HG03175 (cell line): Measurements from ENCODE around the gene DIPK1B.
"Not testable (repeated sequence)": the region's sequence is repeated elsewhere in the genome, so short reads cannot be mapped to it uniquely, and the experiment has no call there.

Experiments
- ATAC-seq: cut with Tn5 transposase; IDR thresholded peaks from one replicate; pipeline ENCODE4 v1.9.1; 2021; ENCODE audit warnings: mild to moderate bottlenecking, moderate library complexity; ENCODE audit not compliant: unreplicated experiment

DIPK1B gene

GRCh38 chr9:136697821-136698526 lies 14.4 kb upstream of the DIPK1B start:
- ATAC-seq = no peak

GRCh38 chr9:136698635-136699246 lies 13.6 kb upstream of the DIPK1B start:
- ATAC-seq = no peak

- no peak for ATAC-seq
These were observed 12.1 kb upstream of the DIPK1B start for GRCh38 chr9:136700304-136700703.

- peak; percentile 63 for ATAC-seq
These were observed 11.3 kb upstream of the DIPK1B start for GRCh38 chr9:136700959-136701667.

- ATAC-seq = no peak
These were observed 10.7 kb upstream of the DIPK1B start for GRCh38 chr9:136701668-136702053.

- ATAC-seq = no peak
These were observed 9.0 kb upstream of the DIPK1B start for GRCh38 chr9:136703276-136703860.

- ATAC-seq = not testable (repeated sequence)
These were observed 7.6 kb upstream of the DIPK1B start for GRCh38 chr9:136704741-136705140.

DNA sequence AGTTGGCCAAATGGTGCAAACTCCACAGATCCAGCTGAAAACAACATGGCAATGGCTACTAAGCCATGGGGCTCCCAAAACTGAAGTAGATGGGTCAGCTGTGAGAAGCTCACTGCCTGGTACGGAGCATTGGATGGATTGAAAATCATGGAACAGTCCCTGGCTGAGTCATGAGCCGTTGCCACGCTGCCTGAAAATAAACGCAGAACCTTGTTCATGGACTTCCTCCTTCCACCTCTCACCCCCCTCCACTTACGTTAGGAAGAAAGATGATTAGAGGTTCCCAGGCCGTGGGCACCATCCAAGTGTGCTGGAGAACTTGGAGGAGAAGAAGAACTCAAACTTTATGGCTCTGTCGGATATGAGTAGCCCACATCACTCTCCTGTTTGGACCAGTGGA lies 6.8 kb upstream of the DIPK1B start:
- no peak for ATAC-seq

- no peak for ATAC-seq
These were observed 5.4 kb upstream of the DIPK1B start for GRCh38 chr9:136707011-136707410.

DNA sequence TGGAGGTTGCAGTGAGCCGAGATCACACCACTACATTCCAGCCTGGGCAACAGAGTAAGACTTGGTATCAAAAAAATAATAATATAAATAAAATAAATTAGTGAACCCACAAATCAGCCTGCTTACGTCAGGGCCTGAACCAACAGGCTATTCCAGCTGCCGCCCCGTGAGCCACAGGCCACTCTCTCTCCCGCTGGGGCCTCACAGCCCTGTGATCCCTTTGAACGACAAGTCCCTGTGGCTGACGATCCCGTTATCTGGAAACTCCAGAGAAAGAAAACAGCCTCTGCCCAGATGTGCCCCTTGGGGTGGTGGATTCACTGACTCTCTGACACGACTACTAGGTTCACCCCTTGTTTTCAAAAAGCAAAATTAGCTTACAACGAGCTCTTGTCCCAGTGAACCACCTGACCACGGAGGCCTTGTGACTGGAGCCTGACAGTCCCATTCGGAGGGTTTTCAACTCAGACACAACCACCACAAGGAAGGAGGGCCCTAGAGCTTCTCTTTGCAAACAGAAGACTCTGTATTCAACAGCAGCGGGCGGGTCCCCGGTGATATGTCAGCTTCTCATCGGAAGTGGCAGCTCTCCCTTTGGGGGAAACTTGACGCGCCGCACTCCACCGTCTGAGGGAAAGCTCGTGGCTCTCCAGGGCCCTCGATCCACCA lies 4.4 kb upstream of the DIPK1B start:
- no peak for ATAC-seq

- no peak for ATAC-seq
These were observed 2.8 kb upstream of the DIPK1B start for GRCh38 chr9:136709454-136710109.

- ATAC-seq = no peak
These were observed 1.8 kb upstream of the DIPK1B start for GRCh38 chr9:136710543-136710942.

DNA sequence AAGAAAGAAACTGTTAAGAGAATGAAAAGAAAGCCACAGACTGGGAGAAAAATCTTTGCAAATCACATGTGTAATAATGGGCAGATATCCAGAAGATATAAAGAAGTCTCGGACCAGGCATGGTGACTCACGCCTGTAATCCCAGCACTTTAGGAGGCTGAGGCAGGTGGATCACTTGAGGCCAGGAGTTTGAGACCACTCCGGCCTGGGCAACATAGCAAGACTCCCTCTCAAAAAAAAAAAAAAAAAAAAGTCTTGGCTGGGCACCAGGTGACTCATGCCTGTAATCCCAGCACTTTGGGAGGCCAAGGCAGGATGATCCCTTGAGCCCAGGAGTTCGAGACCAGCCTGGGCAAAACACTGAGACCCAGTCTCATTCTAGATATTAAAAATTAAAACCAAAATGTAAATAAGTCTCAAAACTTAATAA lies 1.1 kb upstream of the DIPK1B start:
- ATAC-seq = not testable (repeated sequence)

DNA sequence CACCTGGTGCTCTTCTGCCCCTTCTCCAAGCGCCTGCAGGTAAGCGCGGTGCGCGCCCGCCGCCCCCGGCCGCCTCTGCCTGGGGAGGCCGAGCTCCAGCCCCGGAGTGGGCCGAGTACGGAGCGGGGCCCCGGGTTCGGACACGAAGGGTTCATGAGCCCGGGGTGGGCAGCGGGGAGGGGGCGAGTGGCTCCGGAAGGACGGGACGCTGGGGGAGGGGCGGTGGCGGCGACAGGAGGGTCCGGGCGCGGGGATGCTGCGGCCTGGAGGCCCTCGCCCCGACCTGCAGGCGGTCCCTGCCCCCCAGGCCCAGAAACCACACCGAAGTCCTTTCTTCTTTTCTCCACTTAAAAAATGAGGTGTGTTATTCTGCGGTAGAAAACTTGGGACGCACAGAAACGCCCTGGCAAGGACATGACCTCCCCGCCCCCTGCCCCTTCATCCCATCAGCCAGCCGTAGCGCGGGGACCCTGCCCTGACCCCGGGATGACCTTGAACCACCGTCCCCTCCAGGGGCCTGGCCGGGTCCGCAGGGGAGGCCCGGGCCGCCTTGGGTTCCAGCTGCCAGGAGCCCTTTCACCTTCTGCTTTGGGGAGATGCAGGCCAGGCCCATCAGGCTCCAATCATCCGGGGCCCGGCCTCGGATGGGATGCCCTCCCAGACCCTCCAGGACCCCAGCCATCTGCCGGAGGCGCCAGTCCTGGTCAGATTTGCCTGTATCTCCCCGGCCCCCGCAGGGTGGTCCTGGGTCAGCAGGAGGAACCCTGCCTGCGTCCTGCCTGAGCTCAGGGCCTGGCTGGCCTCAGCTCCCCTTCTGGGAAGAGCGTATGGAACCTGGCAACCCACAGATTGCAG lies 545 bp downstream of the DIPK1B start:
- no peak for ATAC-seq

DNA sequence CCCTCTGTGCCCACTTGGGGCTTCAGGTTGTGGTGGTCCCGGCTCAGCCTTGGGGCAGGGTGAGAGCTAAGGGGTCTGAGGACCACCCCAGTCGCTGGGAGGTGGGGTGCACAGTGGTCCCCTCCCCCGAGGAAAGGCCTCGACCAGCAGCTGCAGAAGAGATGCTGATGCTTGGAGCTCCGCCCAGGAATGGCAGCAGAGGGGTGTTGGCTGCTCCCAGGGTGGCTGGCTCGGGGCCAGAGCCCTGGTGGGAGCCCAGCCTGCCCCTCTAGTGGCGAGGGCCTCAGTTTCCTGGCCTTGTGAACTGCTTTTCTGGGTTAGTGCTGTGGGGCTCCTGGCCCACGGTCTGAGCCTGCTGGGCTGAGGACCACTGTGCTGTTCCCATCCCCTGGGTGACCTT lies 1.2 kb downstream of the DIPK1B start:
- no peak for ATAC-seq

GRCh38 chr9:136714096-136714892 lies 1.9 kb downstream of the DIPK1B start:
- ATAC-seq = no peak

DNA sequence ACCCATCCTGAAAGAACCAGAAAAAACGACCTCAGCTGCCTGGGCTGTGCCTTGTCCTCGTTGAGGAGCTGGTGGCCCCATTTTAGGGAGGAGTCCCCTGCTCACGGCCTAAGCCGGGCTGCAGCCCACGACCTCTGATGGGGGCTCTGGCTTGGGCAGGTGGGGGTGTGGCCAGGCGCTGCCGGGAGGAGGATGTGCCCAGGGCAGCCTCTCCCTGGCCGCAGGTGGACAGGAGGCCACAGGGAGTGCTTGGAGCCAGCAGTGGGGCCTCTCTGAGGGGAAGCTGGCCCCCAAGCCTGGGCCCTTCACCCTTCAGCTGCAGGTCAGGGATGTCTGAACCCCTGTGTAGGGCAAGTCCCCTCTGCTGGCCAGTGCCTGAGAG lies 2.5 kb downstream of the DIPK1B start:
- ATAC-seq = no peak

- ATAC-seq = no peak
These were observed 5.0 kb downstream of the DIPK1B start for GRCh38 chr9:136717399-136717798.
